Measurements from ENCODE around the gene RETSAT. TPM values are rescaled to one million over a fixed set of nuclear protein-coding genes. Genes with fewer than 3 reads are reported as not detected.

RETSAT gene
- total RNA-seq = 10 to 100 TPM; 27.9 to 87.4 (median 35.6) TPM
- 10 to 100 TPM; 20.3 to 52.4 TPM for polyA plus RNA-seq
- long read RNA-seq, donor 1, transcript RETSAT-201 (11 exons, 3,100 nt) = major isoform, 10 of 30 reads
- long read RNA-seq, donor 1, partial matches to known transcripts = 11 of 30 reads
- long read RNA-seq, donor 1, other reads (novel, unspliced or antisense) = 9 of 30 reads
- long read RNA-seq, donor 2, transcript RETSAT-201 (11 exons, 3,100 nt) = major isoform, 6 of 23 reads
- long read RNA-seq, donor 2, partial matches to known transcripts = 7 of 23 reads
- long read RNA-seq, donor 2, other reads (novel, unspliced or antisense) = 10 of 23 reads
- long read RNA-seq, donor 3, transcript RETSAT-201 (11 exons, 3,100 nt) = major isoform, 17 of 79 reads
- long read RNA-seq, donor 3, partial matches to known transcripts = 60 of 79 reads
- long read RNA-seq, donor 3, other reads (novel, unspliced or antisense) = 2 of 79 reads

- Histone ChIP-seq H3K4me3 (peak within 1 kb of the TSS; percentile 52 to 87 (median 68)), H3K27ac (peak within 1 kb of the TSS; percentile 38 to 92 (median 90)), H3K9me3 (no peaks in the 10 kb centered on the region), H3K27me3 (no peaks in the 10 kb centered on the region), H3K4me1 (peaks cover 0 to 46% (median 22%) of the 10 kb centered on the region in 9 donors), H3K36me3 (peaks cover 0 to 62% (median 18%) of the 10 kb centered on the region in 9 donors)
- ATAC-seq = peak; percentile 97 to 99 (median 98)
- peak in 2 of 9 donors; percentile 8 to 13 for TF ChIP-seq CTCF (IDR thresholded peaks at IDR 0.05)
- peak; percentile 93 to 100 for DNase-seq
- intact Hi-C loops (cut with DNase I) = loop anchor here in 2 of 10 donors (1.0 to 5.0 kb wide), 2 partner anchors 26 to 183 kb away; partner anchors contain the start of gene MAT2A (in 1 of the 2)
- WGBS, 2 donors = 0 to 1% methylated on average over 42 of the region's 42 CpGs
Observed at GRCh38 chr2:85354286-85355072, at the start of gene RETSAT, which contains the start of gene ELMOD3. RETSAT (minus strand) TSS chr2:85354528; CDS start chr2:85354507, 21 bp downstream. ELMOD3 (plus strand) TSS chr2:85354769; CDS start chr2:85357199, 2,430 bp downstream.

GRCh38 chr2:85401844-85402243 is 47.5 kb upstream of the RETSAT start:
- DNase-seq (no peak), ATAC-seq (no peak)
- H3K4me1 ChIP-seq = peaks cover 0 to 30% (median 0%) of the 10 kb centered on the region in 9 donors
- no peaks in the 10 kb centered on the region for H3K27me3 ChIP-seq
- 91 to 96% methylated on average over 8 of the region's 8 CpGs for WGBS, 2 donors
- TF ChIP-seq CTCF (IDR thresholded peaks at IDR 0.05) = no peak
- H3K27ac ChIP-seq = no peak overlapping the region
- H3K4me3 ChIP-seq = no peak overlapping the region
- H3K9me3 ChIP-seq = peaks cover 0 to 18% (median 0%) of the 10 kb centered on the region in 11 donors
- intact Hi-C loops (cut with DNase I) = no loop called here
- peaks cover 0 to 44% (median 0%) of the 10 kb centered on the region in 9 donors for H3K36me3 ChIP-seq

- H3K4me3 ChIP-seq = no peak overlapping the region
- H3K27ac ChIP-seq = no peak overlapping the region
- peaks cover 0 to 26% (median 0%) of the 10 kb centered on the region in 9 donors for H3K4me1 ChIP-seq
- intact Hi-C loops (cut with DNase I) = no loop called here
- ATAC-seq (no peak), DNase-seq (no peak)
- H3K9me3 ChIP-seq = peaks cover 0 to 18% (median 0%) of the 10 kb centered on the region in 11 donors
- peaks cover 0 to 44% (median 0%) of the 10 kb centered on the region in 9 donors for H3K36me3 ChIP-seq
- no peaks in the 10 kb centered on the region for H3K27me3 ChIP-seq
- 93% methylated on average over 7 of the region's 7 CpGs for WGBS, 2 donors
- TF ChIP-seq CTCF (IDR thresholded peaks at IDR 0.05) = no peak
Observed at GRCh38 chr2:85401464-85401805, 47.1 kb upstream of the RETSAT start.

Measured in heart right ventricle (tissue), 16 donors.